BE2C (cell line): Measurements from ENCODE around the gene ARAF.

Source experiments
- DNase-seq: peaks from one replicate; pipeline ENCODE4 v3.0.0-alpha.2; 2020
- H3K27me3 ChIP-seq: fragments of 250-450 bp; sonication (Bioruptor Pico); 2 replicates; pipeline ENCODE4 v1.5.1; 2020; ENCODE audit warnings: mild to moderate bottlenecking
- H3K36me3 ChIP-seq: fragments of 250-450 bp; sonication (Bioruptor Pico); 2 replicates; pipeline ENCODE4 v1.5.1; 2020; ENCODE audit warnings: mild to moderate bottlenecking
- H3K4me1 ChIP-seq: fragments of 250-450 bp; sonication (Bioruptor Pico); 2 replicates; pipeline ENCODE4 v1.5.1; 2020
- H3K4me3 ChIP-seq: 2 replicates; pipeline ENCODE4 v1.5.1; 2011; ENCODE audit warnings: low read depth, low read length
- H3K9me3 ChIP-seq: fragments of 250-450 bp; sonication (Bioruptor Pico); 2 replicates; pipeline ENCODE4 v1.5.1; 2020
- TF ChIP-seq, protein P1 (sequence below): IDR thresholded peaks from 2 replicates; pipeline ENCODE4 v1.5.1; 2012; ENCODE audit warnings: mild to moderate bottlenecking, low read depth, low read length

Gene ARAF

GRCh38 chrX:47581731-47582647 lies 21.0 kb downstream of the ARAF start, which contains the start of gene TIMP1:
Gene TIMP1, plus strand, starts transcription at chrX:47582436. Its CDS starts 980 bp downstream, at chrX:47583416.
- TF ChIP-seq, protein P1, sequence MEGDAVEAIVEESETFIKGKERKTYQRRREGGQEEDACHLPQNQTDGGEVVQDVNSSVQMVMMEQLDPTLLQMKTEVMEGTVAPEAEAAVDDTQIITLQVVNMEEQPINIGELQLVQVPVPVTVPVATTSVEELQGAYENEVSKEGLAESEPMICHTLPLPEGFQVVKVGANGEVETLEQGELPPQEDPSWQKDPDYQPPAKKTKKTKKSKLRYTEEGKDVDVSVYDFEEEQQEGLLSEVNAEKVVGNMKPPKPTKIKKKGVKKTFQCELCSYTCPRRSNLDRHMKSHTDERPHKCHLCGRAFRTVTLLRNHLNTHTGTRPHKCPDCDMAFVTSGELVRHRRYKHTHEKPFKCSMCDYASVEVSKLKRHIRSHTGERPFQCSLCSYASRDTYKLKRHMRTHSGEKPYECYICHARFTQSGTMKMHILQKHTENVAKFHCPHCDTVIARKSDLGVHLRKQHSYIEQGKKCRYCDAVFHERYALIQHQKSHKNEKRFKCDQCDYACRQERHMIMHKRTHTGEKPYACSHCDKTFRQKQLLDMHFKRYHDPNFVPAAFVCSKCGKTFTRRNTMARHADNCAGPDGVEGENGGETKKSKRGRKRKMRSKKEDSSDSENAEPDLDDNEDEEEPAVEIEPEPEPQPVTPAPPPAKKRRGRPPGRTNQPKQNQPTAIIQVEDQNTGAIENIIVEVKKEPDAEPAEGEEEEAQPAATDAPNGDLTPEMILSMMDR, result no peak
- Histone ChIP-seq H3K27me3 (no peaks in the 10 kb centered on the region), H3K4me3 (peak within 1 kb of the TSS; percentile 56), H3K9me3 (no peaks in the 10 kb centered on the region), H3K36me3 (no peaks in the 10 kb centered on the region), H3K4me1 (no peaks in the 10 kb centered on the region)
- DNase-seq, result peak; percentile 90

- Histone ChIP-seq H3K9me3 (no peaks in the 10 kb centered on the region), H3K4me3 (no peak overlapping the region), H3K4me1 (no peaks in the 10 kb centered on the region), H3K36me3 (no peaks in the 10 kb centered on the region), H3K27me3 (no peaks in the 10 kb centered on the region)
- no peak for DNase-seq
- TF ChIP-seq, protein P1, result no peak
Observed at GRCh38 chrX:47583240-47583861, 22.3 kb downstream of the ARAF start.

DNA sequence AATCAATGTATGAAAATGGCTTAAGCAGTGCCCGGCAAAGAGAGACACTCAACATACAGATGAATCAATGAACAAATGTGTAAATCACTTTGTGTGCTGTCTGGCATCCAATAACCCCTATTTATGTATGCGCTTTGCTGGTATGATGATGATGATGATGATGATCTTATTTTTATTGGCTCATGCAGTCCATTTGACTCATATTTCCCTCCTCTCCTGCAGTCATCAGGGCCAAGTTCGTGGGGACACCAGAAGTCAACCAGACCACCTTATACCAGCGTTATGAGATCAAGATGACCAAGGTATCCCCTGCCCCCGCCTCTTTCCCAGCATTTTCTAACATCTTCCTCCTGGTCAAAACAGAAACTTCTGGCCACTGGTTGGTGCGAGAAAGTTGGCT lies 23.7 kb downstream of the ARAF start:
- Histone ChIP-seq H3K27me3 (no peaks in the 10 kb centered on the region), H3K4me1 (no peaks in the 10 kb centered on the region), H3K36me3 (no peaks in the 10 kb centered on the region), H3K4me3 (no peak overlapping the region), H3K9me3 (no peaks in the 10 kb centered on the region)
- DNase-seq, result no peak
- TF ChIP-seq, protein P1, result no peak

GRCh38 chrX:47585273-47585672 lies 24.3 kb downstream of the ARAF start:
- no peak for DNase-seq
- Histone ChIP-seq H3K9me3 (no peaks in the 10 kb centered on the region), H3K36me3 (no peaks in the 10 kb centered on the region)

GRCh38 chrX:47586043-47586787 lies 25.2 kb downstream of the ARAF start:
- Histone ChIP-seq H3K9me3 (no peaks in the 10 kb centered on the region), H3K36me3 (no peaks in the 10 kb centered on the region), H3K4me1 (no peaks in the 10 kb centered on the region), H3K27me3 (no peaks in the 10 kb centered on the region), H3K4me3 (no peak overlapping the region)
- TF ChIP-seq, protein P1, result no peak
- no peak for DNase-seq

More at GRCh38 chrX:47585273-47585672, 24.3 kb downstream of the ARAF start:
- Histone ChIP-seq H3K4me3 (no peak overlapping the region), H3K27me3 (no peaks in the 10 kb centered on the region), H3K4me1 (no peaks in the 10 kb centered on the region)
- TF ChIP-seq, protein P1, result no peak
